Neural crest cell (in vitro differentiated cells): ENCODE results near the gene KPNA5. TPM values are rescaled to one million over a fixed set of nuclear protein-coding genes. Genes with fewer than 3 reads are reported as not detected.
A peak's percentile ranks its signal among the peaks of the same experiment; 100 is the strongest.

Experiments used
- DNase-seq: peaks from one replicate; pipeline ENCODE4 v3.0.0; 2021; ENCODE audit warnings: low read depth, mixed read lengths, low spot score
- H3K27ac Mint-ChIP-seq: one replicate; pipeline ENCODE4 v1.8.0; 2021; ENCODE audit warnings: mild to moderate bottlenecking, mixed read lengths; ENCODE audit not compliant: unreplicated experiment
- H3K27me3 Mint-ChIP-seq: 2 replicates; pipeline ENCODE4 v1.8.0; 2021; ENCODE audit warnings: low read depth, mild to moderate bottlenecking, mixed read lengths
- H3K36me3 Mint-ChIP-seq: 2 replicates; pipeline ENCODE4 v1.8.0; 2021; ENCODE audit warnings: low read depth, mild to moderate bottlenecking, mixed read lengths
- H3K4me1 Mint-ChIP-seq: 2 replicates; pipeline ENCODE4 v1.8.0; 2021; ENCODE audit warnings: mixed read lengths
- H3K4me3 Mint-ChIP-seq: one replicate; pipeline ENCODE4 v1.8.0; 2021; ENCODE audit warnings: mild to moderate bottlenecking, mixed read lengths
- H3K9me3 Mint-ChIP-seq: 2 replicates; pipeline ENCODE4 v1.8.0; 2021; ENCODE audit warnings: mixed read lengths
- CTCF ChIP-seq: fragments of 200-600 bp; sonication (generic); conservative IDR thresholded peaks from 2 replicates; pipeline ENCODE4 v1.5.0; 2021; ENCODE audit warnings: antibody characterized with exemption, mild to moderate bottlenecking
- total RNA-seq: library from RNA; stranded (reverse); gene quantifications from 2 replicates; pipeline ENCODE4 v1.2.1, GENCODE V29; 2021

The KPNA5 gene
- total RNA-seq, 1 donor from 2014 or later: 10.8 TPM

- H3K27me3 Mint-ChIP-seq: peaks cover 5% of the 10 kb centered on the region
- no peak overlapping the region for H3K27ac Mint-ChIP-seq
- no peak for TF ChIP-seq CTCF
- DNase-seq: no peak
- H3K4me1 Mint-ChIP-seq: no peaks in the 10 kb centered on the region
- H3K9me3 Mint-ChIP-seq: no peaks in the 10 kb centered on the region
- H3K36me3 Mint-ChIP-seq: no peaks in the 10 kb centered on the region
- H3K4me3 Mint-ChIP-seq: no peak overlapping the region
Observed at GRCh38 chr6:116772450-116772849, 91.4 kb downstream of the KPNA5 start.

GRCh38 chr6:116773886-116774285, 92.9 kb downstream of the KPNA5 start:
- no peak overlapping the region for H3K27ac Mint-ChIP-seq
- no peak for DNase-seq
- no peaks in the 10 kb centered on the region for H3K36me3 Mint-ChIP-seq
- H3K4me1 Mint-ChIP-seq: no peaks in the 10 kb centered on the region
- no peak for TF ChIP-seq CTCF
- H3K27me3 Mint-ChIP-seq: peaks cover 2% of the 10 kb centered on the region
- no peak overlapping the region for H3K4me3 Mint-ChIP-seq
- H3K9me3 Mint-ChIP-seq: no peaks in the 10 kb centered on the region

GRCh38 chr6:116779573-116780164, 98.7 kb downstream of the KPNA5 start:
- Mint-ChIP-seq H3K27me3 (no peaks in the 10 kb centered on the region), H3K4me3 (no peak overlapping the region), H3K27ac (no peak overlapping the region), H3K9me3 (no peaks in the 10 kb centered on the region), H3K36me3 (no peaks in the 10 kb centered on the region), H3K4me1 (no peaks in the 10 kb centered on the region)
- DNase-seq: no peak
- peak; percentile 74 for TF ChIP-seq CTCF

- TF ChIP-seq CTCF: no peak
- no peak for DNase-seq
- Mint-ChIP-seq H3K36me3 (no peaks in the 10 kb centered on the region), H3K4me3 (no peak overlapping the region), H3K27ac (no peak overlapping the region), H3K9me3 (no peaks in the 10 kb centered on the region), H3K27me3 (peaks cover 2% of the 10 kb centered on the region), H3K4me1 (no peaks in the 10 kb centered on the region)
Observed at GRCh38 chr6:116783852-116784251, 102.8 kb downstream of the KPNA5 start.

Other genes with a start within 250 kb of the KPNA5 start
- gene CALHM6, start 219.8 kb upstream of the KPNA5 start, total RNA-seq: 1.3 and 4.6 TPM in 2 replicates
- 0.33 and 0.45 TPM in 2 replicates for gene CALHM5, start 169.6 kb upstream of the KPNA5 start, total RNA-seq
- not detected in 2 replicates for gene TRAPPC3L, start 135.5 kb upstream of the KPNA5 start, total RNA-seq
- gene CALHM4, start 127.5 kb upstream of the KPNA5 start, total RNA-seq: not detected in 2 replicates
- gene RWDD1, start 109.7 kb upstream of the KPNA5 start, total RNA-seq: 49.6 and 49.9 TPM in 2 replicates
- 2.2 and 2.4 TPM in 2 replicates for gene RSPH4A, start 64.7 kb upstream of the KPNA5 start, total RNA-seq
- 14.0 and 14.9 TPM in 2 replicates for gene ZUP1, start 12.4 kb upstream of the KPNA5 start, total RNA-seq
- 1.9 and 2.5 TPM in 2 replicates for gene FAM162B, start 84.5 kb downstream of the KPNA5 start, total RNA-seq
- gene GPRC6A, start 147.9 kb downstream of the KPNA5 start, total RNA-seq: not detected in 2 replicates
- not detected in 2 replicates for gene RFX6, start 196.0 kb downstream of the KPNA5 start, total RNA-seq